ENCODE results near the gene ADAMTS17.

Gene ADAMTS17

DNA sequence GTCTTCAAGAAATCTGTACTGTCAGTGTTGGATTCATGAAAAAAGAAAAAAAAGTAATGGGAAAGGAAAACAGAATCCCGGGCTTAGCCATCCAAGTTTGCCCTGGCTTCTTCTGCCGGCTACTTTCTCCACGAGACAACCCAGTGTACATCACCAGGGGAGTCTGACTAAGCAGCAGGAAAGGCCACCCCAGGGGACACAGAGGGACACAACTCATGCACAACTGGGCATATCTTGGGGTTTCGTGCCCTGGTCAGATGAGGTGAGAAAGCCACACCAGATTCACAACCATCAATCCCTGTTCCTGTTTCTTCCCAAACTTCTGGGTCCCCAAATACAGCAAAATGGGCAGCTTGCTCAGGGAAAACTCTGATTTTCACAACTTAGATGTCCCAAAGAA lies 33.2 kb downstream of the ADAMTS17 start:
- H4K20me1 ChIP-seq (ENCODE audit: insufficient read depth, low read length, poor library complexity, severe bottlenecking), result no peaks in the 10 kb centered on the region
- H3K79me2 ChIP-seq (ENCODE audit: insufficient read depth, low read length), result no peaks in the 10 kb centered on the region

DNA sequence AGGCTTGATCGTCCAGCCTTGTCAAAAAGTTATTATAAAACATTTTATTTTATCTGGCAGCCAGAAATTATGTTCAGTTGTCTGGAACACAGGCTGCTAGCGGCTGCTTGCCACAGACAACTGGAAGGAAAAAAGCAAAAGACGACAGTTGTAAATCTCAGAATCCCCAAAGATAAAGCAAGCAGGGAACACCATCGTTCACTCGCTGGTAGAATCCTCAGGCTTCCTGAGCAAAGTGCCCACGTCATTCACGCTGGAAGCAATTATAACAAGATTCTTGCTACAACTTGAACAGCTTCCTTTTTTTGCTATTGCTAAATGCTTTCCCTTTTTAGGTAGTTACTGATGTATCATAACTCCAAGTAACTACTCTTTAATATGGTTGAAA lies 33.6 kb downstream of the ADAMTS17 start:
- Histone ChIP-seq H3K36me3 (ENCODE audit: insufficient read depth, low read length) (no peaks in the 10 kb centered on the region), H3K27me3 (ENCODE audit: insufficient read depth, low read length, poor library complexity, severe bottlenecking) (no peaks in the 10 kb centered on the region), H3K9ac (ENCODE audit: low read depth, low read length, poor library complexity, severe bottlenecking) (no peak overlapping the region), H3F3A (ENCODE audit: low read depth) (no peaks in the 10 kb centered on the region), H3K4me2 (ENCODE audit: low read depth, low read length, poor library complexity, severe bottlenecking) (no peak overlapping the region), H3K79me2 (ENCODE audit: insufficient read depth, low read length) (no peaks in the 10 kb centered on the region), H3K4me1 (ENCODE audit: insufficient read depth, low read length, poor library complexity, severe bottlenecking) (peaks cover 5% of the 10 kb centered on the region), H3K9me2 (replicated peaks; ENCODE audit: low read depth, low read length) (no peaks in the 10 kb centered on the region), H3K4me3 (ENCODE audit: low read length, poor library complexity, severe bottlenecking) (no peak overlapping the region), H4K20me1 (ENCODE audit: insufficient read depth, low read length, poor library complexity, severe bottlenecking) (no peaks in the 10 kb centered on the region), H3K9me3 (ENCODE audit: insufficient read depth, low read depth, low read length) (no peaks in the 10 kb centered on the region), H2AFZ (ENCODE audit: low read length) (no peak overlapping the region)
- no peak for TF ChIP-seq EZH2phosphoT487 (IDR thresholded peaks at IDR 0.05; ENCODE audit: borderline replicate concordance)
- TF ChIP-seq, protein P1, sequence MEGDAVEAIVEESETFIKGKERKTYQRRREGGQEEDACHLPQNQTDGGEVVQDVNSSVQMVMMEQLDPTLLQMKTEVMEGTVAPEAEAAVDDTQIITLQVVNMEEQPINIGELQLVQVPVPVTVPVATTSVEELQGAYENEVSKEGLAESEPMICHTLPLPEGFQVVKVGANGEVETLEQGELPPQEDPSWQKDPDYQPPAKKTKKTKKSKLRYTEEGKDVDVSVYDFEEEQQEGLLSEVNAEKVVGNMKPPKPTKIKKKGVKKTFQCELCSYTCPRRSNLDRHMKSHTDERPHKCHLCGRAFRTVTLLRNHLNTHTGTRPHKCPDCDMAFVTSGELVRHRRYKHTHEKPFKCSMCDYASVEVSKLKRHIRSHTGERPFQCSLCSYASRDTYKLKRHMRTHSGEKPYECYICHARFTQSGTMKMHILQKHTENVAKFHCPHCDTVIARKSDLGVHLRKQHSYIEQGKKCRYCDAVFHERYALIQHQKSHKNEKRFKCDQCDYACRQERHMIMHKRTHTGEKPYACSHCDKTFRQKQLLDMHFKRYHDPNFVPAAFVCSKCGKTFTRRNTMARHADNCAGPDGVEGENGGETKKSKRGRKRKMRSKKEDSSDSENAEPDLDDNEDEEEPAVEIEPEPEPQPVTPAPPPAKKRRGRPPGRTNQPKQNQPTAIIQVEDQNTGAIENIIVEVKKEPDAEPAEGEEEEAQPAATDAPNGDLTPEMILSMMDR (conservative IDR thresholded peaks at IDR 0.05; ENCODE audit: low read length), result no peak

More for the DNA sequence above, 33.2 kb downstream of the ADAMTS17 start:
- Histone ChIP-seq H3K9me2 (replicated peaks; ENCODE audit: low read depth, low read length) (no peaks in the 10 kb centered on the region), H2AFZ (ENCODE audit: low read length) (no peak overlapping the region), H3K9ac (ENCODE audit: low read depth, low read length, poor library complexity, severe bottlenecking) (no peak overlapping the region), H3F3A (ENCODE audit: low read depth) (no peaks in the 10 kb centered on the region), H3K27me3 (ENCODE audit: insufficient read depth, low read length, poor library complexity, severe bottlenecking) (no peaks in the 10 kb centered on the region), H3K4me3 (ENCODE audit: low read length, poor library complexity, severe bottlenecking) (no peak overlapping the region), H3K4me1 (ENCODE audit: insufficient read depth, low read length, poor library complexity, severe bottlenecking) (peaks cover 5% of the 10 kb centered on the region), H3K36me3 (ENCODE audit: insufficient read depth, low read length) (no peaks in the 10 kb centered on the region), H3K9me3 (ENCODE audit: insufficient read depth, low read depth, low read length) (no peaks in the 10 kb centered on the region), H3K4me2 (ENCODE audit: low read depth, low read length, poor library complexity, severe bottlenecking) (no peak overlapping the region)
- TF ChIP-seq EZH2phosphoT487 (IDR thresholded peaks at IDR 0.05; ENCODE audit: borderline replicate concordance), result no peak
- TF ChIP-seq, protein P1 (conservative IDR thresholded peaks at IDR 0.05; ENCODE audit: low read length), result no peak

DNA sequence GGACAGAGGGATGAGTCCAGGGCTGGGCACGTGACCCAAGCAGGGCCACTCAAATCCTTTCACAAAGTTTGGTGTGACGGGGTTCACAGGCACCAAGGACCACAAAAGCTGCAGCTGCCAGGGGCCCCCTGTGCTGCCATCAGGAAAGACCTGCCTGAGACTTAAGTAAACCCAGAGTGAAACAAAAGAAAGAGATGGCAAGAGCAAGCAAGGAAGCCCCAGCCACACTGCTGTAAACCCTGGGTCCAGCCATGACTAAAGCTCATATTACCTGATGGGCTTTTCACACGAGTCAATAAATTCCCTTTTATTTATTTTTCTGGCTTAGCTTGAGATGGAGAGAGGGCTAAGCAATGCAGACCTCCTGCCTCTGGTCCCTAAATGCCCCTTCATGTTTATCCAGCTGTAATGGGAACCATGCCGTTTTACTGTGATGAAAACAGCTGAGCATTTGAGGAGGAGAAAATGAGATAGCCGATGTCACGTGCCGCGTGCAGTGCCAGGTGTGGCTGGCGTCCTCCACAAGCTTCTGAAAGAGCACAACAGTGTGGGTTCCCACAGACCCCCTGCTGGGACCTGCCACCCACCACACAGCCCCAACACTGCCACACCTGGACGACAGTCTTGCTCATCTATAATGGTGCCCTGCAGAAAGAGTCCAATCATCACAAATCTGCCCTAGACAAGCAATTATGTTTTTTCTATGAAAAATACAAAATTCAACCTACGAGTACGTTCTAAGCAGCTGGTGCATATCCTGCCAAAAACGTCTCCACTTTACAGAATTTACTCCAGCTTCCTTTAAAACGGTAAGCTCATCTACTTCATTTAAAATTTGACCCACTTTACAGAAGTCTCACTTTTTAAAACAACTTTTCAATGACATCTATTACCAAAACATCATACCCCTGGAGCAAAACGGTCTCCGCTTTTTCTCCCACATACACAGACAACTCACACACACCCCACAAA lies 34.2 kb downstream of the ADAMTS17 start:
- Histone ChIP-seq H3K4me1 (ENCODE audit: insufficient read depth, low read length, poor library complexity, severe bottlenecking) (peaks cover 5% of the 10 kb centered on the region), H3K27me3 (ENCODE audit: insufficient read depth, low read length, poor library complexity, severe bottlenecking) (no peaks in the 10 kb centered on the region), H3K36me3 (ENCODE audit: insufficient read depth, low read length) (no peaks in the 10 kb centered on the region), H3K9me3 (ENCODE audit: insufficient read depth, low read depth, low read length) (no peaks in the 10 kb centered on the region), H3K9ac (ENCODE audit: low read depth, low read length, poor library complexity, severe bottlenecking) (no peak overlapping the region), H4K20me1 (ENCODE audit: insufficient read depth, low read length, poor library complexity, severe bottlenecking) (no peaks in the 10 kb centered on the region), H3K9me2 (replicated peaks; ENCODE audit: low read depth, low read length) (no peaks in the 10 kb centered on the region), H3K79me2 (ENCODE audit: insufficient read depth, low read length) (no peaks in the 10 kb centered on the region), H3K4me3 (ENCODE audit: low read length, poor library complexity, severe bottlenecking) (no peak overlapping the region), H2AFZ (ENCODE audit: low read length) (no peak overlapping the region), H3K4me2 (ENCODE audit: low read depth, low read length, poor library complexity, severe bottlenecking) (no peak overlapping the region), H3F3A (ENCODE audit: low read depth) (no peaks in the 10 kb centered on the region)
- no peak for TF ChIP-seq EZH2phosphoT487 (IDR thresholded peaks at IDR 0.05; ENCODE audit: borderline replicate concordance)
